ENCODE measurements around the gene TADA3. TPM values are rescaled to one million over a fixed set of nuclear protein-coding genes. Genes with fewer than 3 reads are reported as not detected.

TADA3 gene
- total and polyA plus RNA-seq, 9 of the 15 experiments (the other 6 are each of a cell fraction or from before 2014, with no cell fraction given): 4.1 to 110 (median 74.8) TPM

DNA sequence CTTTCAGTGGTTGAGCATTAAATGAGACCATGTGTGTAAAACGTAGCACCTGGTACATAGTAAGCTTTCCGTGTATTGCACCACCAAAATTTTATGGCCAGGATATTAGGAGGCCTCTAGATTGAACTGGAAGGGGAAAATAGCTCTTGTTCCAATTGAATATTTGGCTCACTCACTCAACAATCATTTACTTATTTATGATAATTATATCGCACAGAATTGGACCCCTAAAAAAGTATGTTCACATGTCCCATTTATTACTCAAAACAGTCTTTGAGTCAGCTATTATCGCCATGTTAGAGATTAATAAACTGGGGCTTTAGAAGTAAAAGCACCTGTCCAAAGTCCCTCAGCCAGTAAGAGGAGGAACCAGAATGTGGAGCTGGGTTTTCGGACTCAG lies 12.7 kb upstream of the TADA3 start (continued):
- TF ChIP-seq, protein P1, sequence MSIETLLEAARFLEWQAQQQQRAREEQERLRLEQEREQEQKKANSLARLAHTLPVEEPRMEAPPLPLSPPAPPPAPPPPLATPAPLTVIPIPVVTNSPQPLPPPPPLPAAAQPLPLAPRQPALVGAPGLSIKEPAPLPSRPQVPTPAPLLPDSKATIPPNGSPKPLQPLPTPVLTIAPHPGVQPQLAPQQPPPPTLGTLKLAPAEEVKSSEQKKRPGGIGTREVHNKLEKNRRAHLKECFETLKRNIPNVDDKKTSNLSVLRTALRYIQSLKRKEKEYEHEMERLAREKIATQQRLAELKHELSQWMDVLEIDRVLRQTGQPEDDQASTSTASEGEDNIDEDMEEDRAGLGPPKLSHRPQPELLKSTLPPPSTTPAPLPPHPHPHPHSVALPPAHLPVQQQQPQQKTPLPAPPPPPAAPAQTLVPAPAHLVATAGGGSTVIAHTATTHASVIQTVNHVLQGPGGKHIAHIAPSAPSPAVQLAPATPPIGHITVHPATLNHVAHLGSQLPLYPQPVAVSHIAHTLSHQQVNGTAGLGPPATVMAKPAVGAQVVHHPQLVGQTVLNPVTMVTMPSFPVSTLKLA (conservative IDR thresholded peaks at IDR 0.05): no peak
- TF ChIP-seq NCOA4 (IDR thresholded peaks at IDR 0.05; ENCODE audit: partially characterized antibody) (no peak), SIX5 (IDR thresholded peaks at IDR 0.05; ENCODE audit: borderline replicate concordance in 1 of 2, insufficient read depth in 1 of 2, low read depth in 1 of 2, low read length in 2 of 2) (no peak), ETV6 (IDR thresholded peaks at IDR 0.05; ENCODE audit: borderline replicate concordance in 1 of 2, low read depth in 2 of 2, low read length in 1 of 2) (no peak), ETV6 (CRISPR knock-in tag; IDR thresholded peaks at IDR 0.05; ENCODE audit: borderline replicate concordance) (no peak), CXXC5 (CRISPR knock-in tag; IDR thresholded peaks at IDR 0.05) (no peak), ZNF274 (IDR thresholded peaks at IDR 0.05; ENCODE audit: borderline replicate concordance, low read depth, low read length) (no peak)

DNA sequence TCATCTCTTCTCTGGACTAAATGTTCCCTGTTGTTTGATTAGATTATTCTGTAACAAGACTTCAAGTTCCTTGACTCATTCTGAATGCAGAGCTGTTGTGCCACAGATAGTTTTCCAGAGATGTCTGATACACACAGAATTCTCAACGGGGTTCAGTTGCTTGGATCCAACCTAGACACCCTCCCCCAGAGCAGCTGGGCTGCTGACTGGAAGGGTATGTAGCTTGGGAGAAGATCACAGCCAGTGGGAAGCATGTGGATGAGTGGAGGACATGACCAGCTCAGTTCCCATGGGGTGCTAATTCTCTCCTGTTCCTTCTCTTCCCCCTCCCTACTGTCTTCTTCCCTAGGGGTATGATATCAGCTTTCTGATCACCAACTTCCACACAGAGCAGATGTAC lies 11.2 kb upstream of the TADA3 start:
- ATAC-seq (no peak), DNase-seq (ENCODE audit: extremely low read depth in 1 of 4, low spot score in 3 of 4) (no peak), FAIRE-seq (no peak)
- CTCF ChIA-PET (ENCODE audit: low intra/inter-chr PET ratio): no interaction called here
- H3K79me2 ChIP-seq (ENCODE audit: control insufficient read depth, insufficient read depth, low read length): no peaks in the 10 kb centered on the region
- 71% methylated on average over 1 of the region's 1 CpG for WGBS (ENCODE audit: insufficient coverage, low coverage, missing lambda C conversion rate)
- peaks cover 2% of the 10 kb centered on the region for H3K9me1 ChIP-seq (ENCODE audit: control insufficient read depth, insufficient read depth, low read length)
- BruUV-seq (replicated peaks): no TSS peak
- H4K20me1 ChIP-seq (replicated peaks; ENCODE audit: control insufficient read depth, insufficient read depth, low read length): 0 out of 2 replicates have a peak, but pooled peaks cover under 1% of the 10 kb centered on the region
- no peaks in the 10 kb centered on the region for H3K9me3 ChIP-seq (replicated peaks; ENCODE audit: control insufficient read depth, insufficient read depth, low read depth, low read length)
- no peak overlapping the region for H3K9ac ChIP-seq (ENCODE audit: insufficient read depth in 1 of 2, low read depth in 2 of 2, low read length in 2 of 2)
- H3K4me3 ChIP-seq: no peak overlapping the region
- H2AFZ ChIP-seq (ENCODE audit: low read depth, low read length): no peak overlapping the region
- intact Hi-C loops (cut with micrococcal nuclease) (no loop called here), in situ Hi-C loops (cut with MboI) (no loop called here)
- H3K36me3 ChIP-seq (ENCODE audit: control insufficient read depth, insufficient read depth, low read length): peaks cover 92% of the 10 kb centered on the region
- no peak overlapping the region for H3K4me2 ChIP-seq (ENCODE audit: insufficient read depth, low read length)
- no peak overlapping the region for H3K27ac ChIP-seq (ENCODE audit: extremely low read depth, low read depth, low read length)
- no peaks in the 10 kb centered on the region for H3K27me3 ChIP-seq (ENCODE audit: control insufficient read depth in 2 of 2, insufficient read depth in 2 of 2, low read length in 2 of 2)
- POLR2A ChIA-PET: interaction anchor here (0.6 to 6.7 kb wide), 7 partner anchors 11 to 418 kb away, joined by 3 to 49 read pairs (median 3); partner anchors contain the start of genes ARPC4 and TADA3
- H3K4me1 ChIP-seq (replicated peaks in 1 of 2; ENCODE audit: control insufficient read depth in 2 of 2, insufficient read depth in 2 of 2, low read length in 2 of 2): peaks cover 0 to 4% of the 10 kb centered on the region in 2 experiments; a peak in 2 of 5 replicates
- TF ChIP-seq NFRKB (IDR thresholded peaks at IDR 0.05; ENCODE audit: low read depth) (no peak), MEF2D (tag; conservative IDR thresholded peaks at IDR 0.05; ENCODE audit: low read depth) (no peak)
- TF ChIP-seq, protein P2, sequence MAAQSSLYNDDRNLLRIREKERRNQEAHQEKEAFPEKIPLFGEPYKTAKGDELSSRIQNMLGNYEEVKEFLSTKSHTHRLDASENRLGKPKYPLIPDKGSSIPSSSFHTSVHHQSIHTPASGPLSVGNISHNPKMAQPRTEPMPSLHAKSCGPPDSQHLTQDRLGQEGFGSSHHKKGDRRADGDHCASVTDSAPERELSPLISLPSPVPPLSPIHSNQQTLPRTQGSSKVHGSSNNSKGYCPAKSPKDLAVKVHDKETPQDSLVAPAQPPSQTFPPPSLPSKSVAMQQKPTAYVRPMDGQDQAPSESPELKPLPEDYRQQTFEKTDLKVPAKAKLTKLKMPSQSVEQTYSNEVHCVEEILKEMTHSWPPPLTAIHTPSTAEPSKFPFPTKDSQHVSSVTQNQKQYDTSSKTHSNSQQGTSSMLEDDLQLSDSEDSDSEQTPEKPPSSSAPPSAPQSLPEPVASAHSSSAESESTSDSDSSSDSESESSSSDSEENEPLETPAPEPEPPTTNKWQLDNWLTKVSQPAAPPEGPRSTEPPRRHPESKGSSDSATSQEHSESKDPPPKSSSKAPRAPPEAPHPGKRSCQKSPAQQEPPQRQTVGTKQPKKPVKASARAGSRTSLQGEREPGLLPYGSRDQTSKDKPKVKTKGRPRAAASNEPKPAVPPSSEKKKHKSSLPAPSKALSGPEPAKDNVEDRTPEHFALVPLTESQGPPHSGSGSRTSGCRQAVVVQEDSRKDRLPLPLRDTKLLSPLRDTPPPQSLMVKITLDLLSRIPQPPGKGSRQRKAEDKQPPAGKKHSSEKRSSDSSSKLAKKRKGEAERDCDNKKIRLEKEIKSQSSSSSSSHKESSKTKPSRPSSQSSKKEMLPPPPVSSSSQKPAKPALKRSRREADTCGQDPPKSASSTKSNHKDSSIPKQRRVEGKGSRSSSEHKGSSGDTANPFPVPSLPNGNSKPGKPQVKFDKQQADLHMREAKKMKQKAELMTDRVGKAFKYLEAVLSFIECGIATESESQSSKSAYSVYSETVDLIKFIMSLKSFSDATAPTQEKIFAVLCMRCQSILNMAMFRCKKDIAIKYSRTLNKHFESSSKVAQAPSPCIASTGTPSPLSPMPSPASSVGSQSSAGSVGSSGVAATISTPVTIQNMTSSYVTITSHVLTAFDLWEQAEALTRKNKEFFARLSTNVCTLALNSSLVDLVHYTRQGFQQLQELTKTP (IDR thresholded peaks at IDR 0.05; ENCODE audit: low read depth in 1 of 2, partially characterized antibody in 2 of 2): no peak
- TF ChIP-seq, protein P3, sequence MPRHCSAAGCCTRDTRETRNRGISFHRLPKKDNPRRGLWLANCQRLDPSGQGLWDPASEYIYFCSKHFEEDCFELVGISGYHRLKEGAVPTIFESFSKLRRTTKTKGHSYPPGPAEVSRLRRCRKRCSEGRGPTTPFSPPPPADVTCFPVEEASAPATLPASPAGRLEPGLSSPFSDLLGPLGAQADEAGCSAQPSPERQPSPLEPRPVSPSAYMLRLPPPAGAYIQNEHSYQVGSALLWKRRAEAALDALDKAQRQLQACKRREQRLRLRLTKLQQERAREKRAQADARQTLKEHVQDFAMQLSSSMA (CRISPR knock-in tag; IDR thresholded peaks at IDR 0.05): no peak

Measured in K562 (cell line).